Measurements from ENCODE around the gene GPR39.

DNA sequence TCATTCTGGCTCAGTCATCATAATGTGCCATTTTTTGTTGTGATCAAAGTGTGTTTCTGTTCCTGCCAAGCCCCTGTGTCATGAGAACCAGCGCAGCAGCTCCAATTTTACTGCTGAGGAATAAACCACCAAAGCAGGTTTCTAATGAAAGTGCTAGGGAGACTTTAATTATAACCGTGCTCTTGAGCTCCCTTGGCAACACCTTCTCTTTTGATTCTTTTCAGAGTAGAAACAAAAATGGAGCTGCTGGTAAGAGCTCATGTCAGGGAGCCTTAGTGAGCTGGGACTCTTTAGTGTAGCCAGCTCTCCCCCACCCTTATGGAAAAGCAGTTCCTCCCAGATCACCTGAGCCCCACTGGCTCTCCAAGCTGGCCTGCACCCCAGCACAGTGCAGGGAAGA lies 179.1 kb downstream of the GPR39 start:
- TF ChIP-seq, protein P1, sequence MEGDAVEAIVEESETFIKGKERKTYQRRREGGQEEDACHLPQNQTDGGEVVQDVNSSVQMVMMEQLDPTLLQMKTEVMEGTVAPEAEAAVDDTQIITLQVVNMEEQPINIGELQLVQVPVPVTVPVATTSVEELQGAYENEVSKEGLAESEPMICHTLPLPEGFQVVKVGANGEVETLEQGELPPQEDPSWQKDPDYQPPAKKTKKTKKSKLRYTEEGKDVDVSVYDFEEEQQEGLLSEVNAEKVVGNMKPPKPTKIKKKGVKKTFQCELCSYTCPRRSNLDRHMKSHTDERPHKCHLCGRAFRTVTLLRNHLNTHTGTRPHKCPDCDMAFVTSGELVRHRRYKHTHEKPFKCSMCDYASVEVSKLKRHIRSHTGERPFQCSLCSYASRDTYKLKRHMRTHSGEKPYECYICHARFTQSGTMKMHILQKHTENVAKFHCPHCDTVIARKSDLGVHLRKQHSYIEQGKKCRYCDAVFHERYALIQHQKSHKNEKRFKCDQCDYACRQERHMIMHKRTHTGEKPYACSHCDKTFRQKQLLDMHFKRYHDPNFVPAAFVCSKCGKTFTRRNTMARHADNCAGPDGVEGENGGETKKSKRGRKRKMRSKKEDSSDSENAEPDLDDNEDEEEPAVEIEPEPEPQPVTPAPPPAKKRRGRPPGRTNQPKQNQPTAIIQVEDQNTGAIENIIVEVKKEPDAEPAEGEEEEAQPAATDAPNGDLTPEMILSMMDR (IDR thresholded peaks at IDR 0.05): no peak
- no peak for TF ChIP-seq EP300 (IDR thresholded peaks at IDR 0.05)

All from upper lobe of left lung (tissue), 4 donors.